ENCODE measurements around the gene ARFGEF3. TPM values are rescaled to one million over a fixed set of nuclear protein-coding genes. Genes with fewer than 3 reads are reported as not detected.

The ARFGEF3 gene
- total RNA-seq, 2 donors from 2014 or later = 0.53 to 0.76 TPM

- Mint-ChIP-seq H3K27me3 (ENCODE audit: low read depth) (peaks cover 38% of the 10 kb centered on the region), H3K9me3 (peaks cover 1 to 2% of the 10 kb centered on the region in 2 donors), H3K36me3 (ENCODE audit: insufficient read depth in 2 of 2) (no peaks in the 10 kb centered on the region), H3K4me1 (ENCODE audit: low read depth) (no peaks in the 10 kb centered on the region), H3K27ac (no peak overlapping the region), H3K4me3 (no peak overlapping the region)
- ATAC-seq (replicated peaks in 1 of 2) (no peak), DNase-seq (no peak)
Measured at GRCh38 chr6:138146544-138146943, 15.2 kb upstream of the ARFGEF3 start.

- Mint-ChIP-seq H3K36me3 (ENCODE audit: insufficient read depth in 2 of 2) (peaks cover 6% of the 10 kb centered on the region in 2 donors), H3K9me3 (peaks cover 6 to 12% of the 10 kb centered on the region in 2 donors), H3K27me3 (ENCODE audit: low read depth) (peaks cover 63% of the 10 kb centered on the region), H3K4me1 (ENCODE audit: low read depth) (no peaks in the 10 kb centered on the region), H3K27ac (no peak overlapping the region), H3K4me3 (no peak overlapping the region)
- DNase-seq (no peak), ATAC-seq (replicated peaks in 1 of 2) (no peak)
Measured at GRCh38 chr6:138155443-138155842, 6.3 kb upstream of the ARFGEF3 start.

GRCh38 chr6:138157986-138158638, 3.6 kb upstream of the ARFGEF3 start:
- DNase-seq = no peak
- peaks cover 3 to 4% of the 10 kb centered on the region in 2 donors for H3K36me3 Mint-ChIP-seq (ENCODE audit: insufficient read depth in 2 of 2)
- H3K4me3 Mint-ChIP-seq = no peak overlapping the region
- peaks cover 15% of the 10 kb centered on the region for H3K4me1 Mint-ChIP-seq (ENCODE audit: low read depth)
- no peak overlapping the region for H3K27ac Mint-ChIP-seq
- ATAC-seq (replicated peaks in 1 of 2) = no peak
- H3K27me3 Mint-ChIP-seq (ENCODE audit: low read depth) = peaks cover 60% of the 10 kb centered on the region
- peaks cover 3 to 4% of the 10 kb centered on the region in 2 donors for H3K9me3 Mint-ChIP-seq

GRCh38 chr6:138159246-138159645, 2.5 kb upstream of the ARFGEF3 start:
- no peak for DNase-seq
- H3K4me1 Mint-ChIP-seq (ENCODE audit: low read depth) = peaks cover 16% of the 10 kb centered on the region
- H3K27ac Mint-ChIP-seq = no peak overlapping the region
- H3K27me3 Mint-ChIP-seq (ENCODE audit: low read depth) = peaks cover 60% of the 10 kb centered on the region
- H3K4me3 Mint-ChIP-seq = no peak overlapping the region
- H3K9me3 Mint-ChIP-seq = no peaks in the 10 kb centered on the region
- no peak for ATAC-seq (replicated peaks in 1 of 2)
- no peaks in the 10 kb centered on the region for H3K36me3 Mint-ChIP-seq (ENCODE audit: insufficient read depth in 2 of 2)

- peaks cover 64% of the 10 kb centered on the region for H3K27me3 Mint-ChIP-seq (ENCODE audit: low read depth)
- peak overlapping the region; percentile 72 to 80 for H3K4me3 Mint-ChIP-seq
- no peak for DNase-seq
- no peak for ATAC-seq (replicated peaks in 1 of 2)
- H3K4me1 Mint-ChIP-seq (ENCODE audit: low read depth) = peaks cover 16% of the 10 kb centered on the region
- no peak overlapping the region for H3K27ac Mint-ChIP-seq
- H3K9me3 Mint-ChIP-seq = no peaks in the 10 kb centered on the region
- no peaks in the 10 kb centered on the region for H3K36me3 Mint-ChIP-seq (ENCODE audit: insufficient read depth in 2 of 2)
Measured at GRCh38 chr6:138160329-138161087, 1.2 kb upstream of the ARFGEF3 start.

DNA sequence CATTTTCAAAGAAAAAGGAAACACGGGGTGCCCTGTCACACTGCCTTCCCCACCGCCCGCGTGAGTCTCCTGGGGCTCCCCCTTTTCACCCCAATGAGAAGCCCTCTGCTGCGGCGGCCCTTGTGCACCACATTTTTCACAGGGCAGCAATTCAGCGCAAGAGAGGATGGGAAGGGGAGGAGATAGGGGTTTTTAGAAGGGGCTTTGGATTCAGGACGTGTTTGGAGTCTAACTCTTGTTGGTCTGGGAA, 726 bp upstream of the ARFGEF3 start:
- DNase-seq (peak in 1 of 2 donors; percentile 11), ATAC-seq (replicated peaks in 1 of 2) (no peak)
- Mint-ChIP-seq H3K27ac (no peak overlapping the region), H3K4me1 (ENCODE audit: low read depth) (peaks cover 16% of the 10 kb centered on the region), H3K4me3 (peak overlapping the region; percentile 72 to 80), H3K36me3 (ENCODE audit: insufficient read depth in 2 of 2) (no peaks in the 10 kb centered on the region), H3K27me3 (ENCODE audit: low read depth) (peaks cover 62% of the 10 kb centered on the region), H3K9me3 (no peaks in the 10 kb centered on the region)

GRCh38 chr6:138162111-138162954, 594 bp downstream of the ARFGEF3 start:
- DNase-seq (no peak), ATAC-seq (replicated peaks in 1 of 2) (peak; percentile 46 to 52)
- no peaks in the 10 kb centered on the region for H3K36me3 Mint-ChIP-seq (ENCODE audit: insufficient read depth in 2 of 2)
- no peaks in the 10 kb centered on the region for H3K9me3 Mint-ChIP-seq
- H3K27ac Mint-ChIP-seq = no peak overlapping the region
- peaks cover 66% of the 10 kb centered on the region for H3K27me3 Mint-ChIP-seq (ENCODE audit: low read depth)
- H3K4me1 Mint-ChIP-seq (ENCODE audit: low read depth) = peaks cover 16% of the 10 kb centered on the region
- peak overlapping the region; percentile 76 to 79 for H3K4me3 Mint-ChIP-seq

- Mint-ChIP-seq H3K4me3 (peak overlapping the region; percentile 76 to 79), H3K36me3 (ENCODE audit: insufficient read depth in 2 of 2) (no peaks in the 10 kb centered on the region), H3K27ac (no peak overlapping the region)
Measured at GRCh38 chr6:138162955-138163575, 1.3 kb downstream of the ARFGEF3 start.

DNA sequence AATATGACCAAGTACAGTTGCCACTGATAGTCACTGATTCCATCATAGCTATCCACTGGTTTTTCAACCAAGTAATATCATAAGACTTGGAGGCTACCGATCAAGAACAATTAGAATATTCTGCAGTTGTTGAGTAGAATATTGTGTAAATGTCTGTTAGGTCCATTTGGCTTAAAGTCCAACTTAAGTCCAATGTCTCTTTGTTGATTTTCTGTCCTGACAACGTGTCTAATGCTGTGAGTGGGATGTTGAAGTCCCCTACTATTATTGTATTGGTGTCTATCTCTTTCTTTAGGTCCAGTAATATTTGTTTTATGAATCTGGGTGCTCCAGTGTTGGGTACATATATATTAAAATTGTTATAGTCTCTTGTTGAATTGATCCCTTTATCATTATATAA, 13.9 kb downstream of the ARFGEF3 start:
- Mint-ChIP-seq H3K27ac (no peak overlapping the region), H3K36me3 (ENCODE audit: insufficient read depth in 2 of 2) (peaks cover 12% of the 10 kb centered on the region in 2 donors), H3K4me3 (no peak overlapping the region), H3K9me3 (peaks cover 9 to 15% of the 10 kb centered on the region in 2 donors), H3K27me3 (ENCODE audit: low read depth) (peaks cover 22% of the 10 kb centered on the region), H3K4me1 (ENCODE audit: low read depth) (no peaks in the 10 kb centered on the region)
- ATAC-seq (replicated peaks in 1 of 2) (no peak), DNase-seq (no peak)

More at GRCh38 chr6:138162955-138163575, 1.3 kb downstream of the ARFGEF3 start:
- H3K9me3 Mint-ChIP-seq = no peaks in the 10 kb centered on the region
- H3K4me1 Mint-ChIP-seq (ENCODE audit: low read depth) = peaks cover 16% of the 10 kb centered on the region
- H3K27me3 Mint-ChIP-seq (ENCODE audit: low read depth) = peaks cover 73% of the 10 kb centered on the region
- no peak for DNase-seq
- ATAC-seq (replicated peaks in 1 of 2) = no peak

DNA sequence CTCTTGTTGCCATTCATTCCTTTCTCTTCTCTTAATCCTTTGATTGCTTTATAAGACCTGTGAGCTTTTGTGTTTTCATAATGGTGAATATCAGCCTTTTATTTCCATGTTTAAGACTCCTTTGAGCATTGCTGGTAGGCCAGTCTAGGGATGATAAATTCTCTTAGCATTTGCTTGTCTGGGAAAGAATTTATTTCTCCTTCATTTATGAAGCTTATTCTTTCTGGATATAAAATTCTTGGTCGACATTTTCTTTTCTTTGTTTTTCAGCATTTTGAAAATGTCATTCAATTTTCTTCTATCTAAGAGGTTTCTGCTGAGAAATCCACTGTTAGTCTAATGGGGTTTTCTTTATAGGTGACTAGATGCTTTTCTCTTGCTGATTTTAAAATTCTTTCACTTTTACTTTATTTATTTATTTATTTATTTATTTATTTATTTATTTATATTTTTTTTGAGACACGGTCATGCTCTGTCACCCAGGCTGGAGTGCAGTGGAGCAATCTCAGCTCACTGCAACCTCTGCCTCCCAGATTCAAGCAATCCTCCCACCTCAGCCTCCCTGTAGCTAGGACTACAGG, 15.0 kb downstream of the ARFGEF3 start:
- Mint-ChIP-seq H3K4me1 (ENCODE audit: low read depth) (no peaks in the 10 kb centered on the region), H3K27me3 (ENCODE audit: low read depth) (peaks cover 32% of the 10 kb centered on the region), H3K27ac (no peak overlapping the region), H3K36me3 (ENCODE audit: insufficient read depth in 2 of 2) (peaks cover 12% of the 10 kb centered on the region in 2 donors), H3K4me3 (no peak overlapping the region), H3K9me3 (peaks cover 9 to 15% of the 10 kb centered on the region in 2 donors)
- ATAC-seq (replicated peaks in 1 of 2) (no peak), DNase-seq (no peak)

DNA sequence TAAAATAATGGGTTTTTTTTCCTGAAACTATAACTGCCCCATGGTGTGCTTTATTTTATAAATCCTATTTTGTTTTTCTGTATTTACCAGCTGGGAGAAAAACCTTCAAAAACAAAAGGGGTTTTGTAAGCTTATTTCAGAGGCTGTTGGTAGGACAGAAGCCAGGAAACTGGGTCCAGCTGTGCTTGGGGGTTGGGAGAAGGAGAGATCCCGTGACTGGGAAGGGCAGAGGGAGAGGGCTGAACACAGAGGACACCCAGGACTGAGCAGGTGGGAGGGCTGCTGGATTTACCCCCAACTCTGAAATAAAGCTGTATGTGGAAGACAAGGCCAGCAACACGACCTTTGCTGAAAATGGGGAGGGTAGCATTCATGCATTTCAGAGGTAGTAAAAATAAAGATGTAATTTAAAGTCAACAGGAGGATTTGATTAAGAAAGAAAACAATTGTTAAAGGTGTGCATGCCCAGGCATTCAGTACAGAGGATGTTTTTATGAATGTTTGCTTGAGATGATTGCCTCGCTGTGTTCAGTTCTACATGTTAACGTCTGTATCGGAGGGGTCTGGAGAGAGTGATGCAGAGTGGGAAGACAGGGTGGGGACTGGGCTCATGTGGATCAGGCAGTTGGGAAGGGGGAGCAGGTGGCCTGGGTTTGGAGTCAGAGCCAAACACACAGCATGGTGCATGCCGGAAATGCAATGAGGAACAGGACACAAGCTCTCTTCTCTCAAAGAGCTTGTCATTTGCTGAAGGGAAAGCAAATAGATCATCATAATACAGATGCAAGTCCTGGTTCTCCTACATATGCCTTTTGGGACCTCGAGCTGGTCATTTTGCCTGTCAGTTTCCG, 21.4 kb downstream of the ARFGEF3 start:
- ATAC-seq (replicated peaks in 1 of 2) = no peak
- peaks cover 4 to 8% of the 10 kb centered on the region in 2 donors for H3K9me3 Mint-ChIP-seq
- H3K27ac Mint-ChIP-seq = no peak overlapping the region
- H3K4me1 Mint-ChIP-seq (ENCODE audit: low read depth) = no peaks in the 10 kb centered on the region
- peaks cover 33% of the 10 kb centered on the region for H3K27me3 Mint-ChIP-seq (ENCODE audit: low read depth)
- peaks cover 4 to 5% of the 10 kb centered on the region in 2 donors for H3K36me3 Mint-ChIP-seq (ENCODE audit: insufficient read depth in 2 of 2)
- no peak for DNase-seq
- no peak overlapping the region for H3K4me3 Mint-ChIP-seq

DNA sequence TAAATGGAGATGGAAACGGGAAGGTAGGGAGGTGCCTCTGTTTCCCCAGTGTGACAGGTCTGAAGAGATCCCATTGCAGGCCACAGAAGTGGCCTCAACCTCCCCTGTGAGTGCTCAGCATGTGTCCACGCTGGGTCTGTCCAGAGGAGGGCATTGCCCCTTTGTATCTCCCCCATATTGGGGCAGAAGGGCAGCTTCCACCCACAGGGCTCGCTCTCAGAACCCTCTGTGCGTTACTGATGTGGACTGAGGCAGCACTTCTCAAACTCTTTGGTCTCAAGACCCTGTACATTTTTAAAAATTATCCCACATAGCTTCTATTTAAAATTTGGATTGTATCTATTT, 22.0 kb downstream of the ARFGEF3 start:
- H3K36me3 Mint-ChIP-seq (ENCODE audit: insufficient read depth in 2 of 2) = no peaks in the 10 kb centered on the region
- no peak overlapping the region for H3K4me3 Mint-ChIP-seq
- H3K27me3 Mint-ChIP-seq (ENCODE audit: low read depth) = peaks cover 39% of the 10 kb centered on the region
- DNase-seq = no peak
- no peaks in the 10 kb centered on the region for H3K4me1 Mint-ChIP-seq (ENCODE audit: low read depth)
- H3K27ac Mint-ChIP-seq = no peak overlapping the region
- no peak for ATAC-seq (replicated peaks in 1 of 2)
- H3K9me3 Mint-ChIP-seq = peaks cover 0 to 4% of the 10 kb centered on the region in 2 donors
